ENCODE results near the gene OR4B1.
"Not testable (repeated sequence)": the region's sequence is repeated elsewhere in the genome, so short reads cannot be mapped to it uniquely, and the experiment has no call there.

The OR4B1 gene, protein sequence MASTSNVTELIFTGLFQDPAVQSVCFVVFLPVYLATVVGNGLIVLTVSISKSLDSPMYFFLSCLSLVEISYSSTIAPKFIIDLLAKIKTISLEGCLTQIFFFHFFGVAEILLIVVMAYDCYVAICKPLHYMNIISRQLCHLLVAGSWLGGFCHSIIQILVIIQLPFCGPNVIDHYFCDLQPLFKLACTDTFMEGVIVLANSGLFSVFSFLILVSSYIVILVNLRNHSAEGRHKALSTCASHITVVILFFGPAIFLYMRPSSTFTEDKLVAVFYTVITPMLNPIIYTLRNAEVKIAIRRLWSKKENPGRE

DNA sequence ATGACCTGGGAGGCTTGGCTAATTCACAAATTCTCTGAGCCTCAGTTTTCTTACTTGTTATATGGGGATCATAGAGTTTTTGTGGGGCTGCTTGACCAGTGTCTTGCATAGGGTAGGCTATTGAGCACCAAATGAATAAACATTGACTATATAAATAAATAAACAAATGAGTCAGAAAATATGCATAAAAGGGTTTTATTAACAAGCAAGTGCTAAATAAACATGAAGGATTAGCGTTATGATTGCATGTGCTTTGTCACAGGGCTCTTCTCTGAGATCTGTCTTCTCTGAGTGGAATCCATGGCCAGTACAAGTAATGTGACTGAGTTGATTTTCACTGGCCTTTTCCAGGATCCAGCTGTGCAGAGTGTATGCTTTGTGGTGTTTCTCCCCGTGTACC lies at the start of gene OR4B1:
TSS of gene OR4B1 (plus strand) at position 301 of the 400 bp plus-strand sequence. CDS start at position 301, 0 bp downstream.
- DNase-seq, result no peak

DNA sequence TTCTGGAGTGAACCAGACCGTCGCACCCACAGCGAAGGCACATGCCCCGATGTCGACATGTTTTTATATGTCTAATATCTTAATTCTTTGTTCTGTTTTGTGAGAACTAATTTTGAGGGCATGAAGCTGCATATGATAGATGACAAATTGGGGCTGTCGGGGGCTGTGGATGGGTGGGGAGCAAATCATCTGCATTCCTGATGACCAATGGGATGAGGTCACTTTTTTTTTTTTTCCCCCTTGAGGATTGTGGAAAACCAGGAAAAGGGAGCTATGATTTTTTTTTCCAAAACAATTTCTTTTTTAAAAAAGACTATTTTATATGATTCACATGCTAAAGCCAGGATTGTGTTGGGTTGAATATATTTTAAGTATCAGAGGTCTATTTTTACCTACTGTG lies 49.2 kb upstream of the OR4B1 start:
- DNase-seq, result no peak

DNA sequence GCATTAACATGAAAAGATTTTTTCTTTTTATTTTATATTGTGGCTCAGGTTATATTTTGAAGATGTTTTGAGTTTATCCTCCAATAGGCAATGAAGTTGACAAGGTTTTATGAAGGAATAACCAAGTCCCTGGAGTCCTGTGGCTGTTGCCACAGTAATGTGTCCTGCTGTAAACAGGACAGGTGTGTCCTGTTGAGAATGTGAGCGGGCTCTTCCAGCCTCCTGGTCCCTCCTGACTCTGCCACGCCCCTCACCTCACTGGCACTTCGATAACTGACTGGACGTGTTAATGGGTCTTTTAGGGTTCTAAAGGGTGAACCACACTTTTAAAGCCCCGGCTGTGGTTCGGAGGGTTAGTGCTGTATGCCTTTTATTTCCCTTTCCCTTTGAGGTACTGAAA lies 47.8 kb upstream of the OR4B1 start:
- no peak for DNase-seq

DNA sequence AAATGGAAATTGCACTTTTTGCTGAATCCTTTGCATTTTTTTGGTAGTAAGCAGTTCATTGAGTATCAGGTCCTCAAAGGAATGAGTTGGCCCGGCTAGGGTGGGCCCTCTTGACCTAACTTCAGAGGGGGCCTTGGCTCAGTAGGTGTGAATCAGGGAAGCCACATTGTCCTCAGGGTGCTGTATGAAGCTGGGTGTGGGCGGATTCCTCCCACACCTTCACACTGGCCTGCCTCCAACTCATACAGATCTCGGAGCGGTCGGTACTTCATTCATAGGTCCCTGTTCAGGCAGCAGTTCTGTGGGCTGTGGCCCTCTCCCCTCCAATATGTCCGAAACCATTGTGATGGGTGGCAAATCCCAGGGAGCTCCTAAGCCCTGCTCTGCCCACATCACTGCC lies 47.4 kb upstream of the OR4B1 start:
- no peak for DNase-seq

DNA sequence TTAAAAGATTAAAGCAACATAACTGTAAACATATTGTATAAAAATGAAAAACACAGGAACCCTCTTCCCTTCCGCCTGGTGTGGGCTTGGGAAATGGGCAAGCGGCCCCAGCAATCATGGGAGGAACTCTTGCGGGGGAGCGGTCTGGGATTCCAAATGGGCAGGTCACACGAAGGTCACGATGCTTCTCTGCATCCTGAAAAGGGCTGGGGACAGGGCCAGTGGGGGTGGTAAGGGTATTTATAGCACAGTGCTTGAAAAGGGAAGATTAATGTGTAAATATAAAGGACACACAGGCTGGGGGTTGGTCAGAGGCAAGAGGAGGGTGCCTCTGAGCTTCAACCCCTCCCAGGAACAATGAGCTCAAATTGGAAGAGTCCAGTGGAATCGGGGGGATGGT lies 46.9 kb upstream of the OR4B1 start:
- no peak for DNase-seq

DNA sequence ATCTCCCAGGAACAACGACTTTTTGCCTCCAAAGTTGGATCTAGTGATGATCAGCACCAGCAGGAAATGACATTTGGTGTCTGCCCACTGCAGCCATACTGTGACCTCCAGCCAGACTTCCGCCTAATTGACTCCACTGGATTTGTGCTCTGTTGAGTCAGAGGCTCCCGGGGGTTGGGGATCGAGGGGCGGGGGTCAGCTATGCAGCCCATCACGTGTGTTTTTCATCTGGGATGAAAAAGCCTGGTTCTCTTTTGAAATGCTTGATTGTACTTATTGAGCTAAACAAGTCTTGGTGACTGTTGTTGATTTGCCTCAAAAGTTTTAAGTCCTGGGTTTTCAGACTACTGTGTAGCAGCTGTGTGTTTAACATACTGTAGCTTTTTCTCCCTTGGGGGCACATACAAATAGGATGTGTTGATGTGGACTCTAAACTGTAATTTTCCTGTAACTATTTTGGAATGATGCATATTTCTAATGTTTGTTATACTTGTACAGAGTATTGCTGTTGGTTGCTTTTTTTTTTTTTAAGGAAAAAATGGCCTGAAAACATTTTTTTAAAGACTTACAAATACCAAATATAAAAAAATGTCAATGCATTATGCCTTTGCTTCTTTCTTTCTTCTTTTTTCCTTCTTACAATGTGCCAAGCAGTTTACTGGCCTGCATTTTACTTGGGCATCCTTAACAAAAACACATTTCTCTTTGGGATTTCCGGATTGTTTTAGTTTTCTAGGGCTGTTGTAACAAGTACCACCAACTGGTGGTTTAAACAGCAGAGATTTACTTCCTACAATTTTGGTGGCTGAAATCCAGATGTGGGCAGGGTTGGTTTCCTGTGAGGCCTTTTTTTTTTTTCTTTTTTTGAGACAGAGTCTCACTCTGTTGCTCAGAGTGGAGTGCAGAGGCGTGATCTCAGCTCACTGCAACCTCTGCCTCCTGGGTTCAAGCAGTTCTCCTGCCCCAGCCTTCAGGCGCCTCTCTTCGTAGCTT lies 46.1 kb upstream of the OR4B1 start:
- no peak for DNase-seq

DNA sequence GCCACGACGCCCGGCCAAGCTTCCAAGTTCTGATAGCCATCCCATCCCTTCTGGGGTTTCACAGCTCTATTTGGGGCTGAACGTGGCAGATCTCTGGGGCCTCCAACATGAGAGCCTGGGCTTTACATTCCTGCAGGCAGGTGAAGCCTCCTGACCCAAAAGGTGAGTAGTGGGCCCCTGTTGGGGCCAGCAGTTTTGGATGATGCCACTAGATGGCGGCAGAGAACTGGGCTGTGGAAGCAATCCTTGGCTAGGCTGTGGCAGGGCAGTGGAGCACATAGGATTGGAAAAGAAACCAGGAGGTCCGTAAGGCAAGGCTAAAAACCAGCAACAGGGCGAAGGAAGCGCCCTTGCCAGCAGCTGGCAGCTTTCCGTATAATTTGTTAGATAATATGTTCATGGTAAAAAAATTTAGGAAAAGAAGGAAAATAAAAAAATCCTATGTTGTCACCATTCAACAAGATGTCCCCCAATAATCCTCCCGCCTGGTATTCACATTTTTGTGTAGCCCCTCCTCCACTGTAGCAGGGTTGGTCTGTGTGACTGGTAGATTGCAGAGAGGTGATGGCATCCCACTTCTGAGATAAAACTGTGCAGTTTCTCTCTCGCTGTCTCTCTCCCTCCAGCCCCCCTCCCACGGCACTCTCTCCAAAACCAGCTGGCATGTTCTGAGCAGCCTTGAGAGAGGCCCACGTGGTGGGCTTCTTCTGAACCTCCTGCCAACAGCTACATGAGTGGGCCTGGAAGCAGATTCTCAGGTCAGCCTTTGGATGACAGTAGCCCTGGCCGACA lies 43.6 kb upstream of the OR4B1 start:
- peak; percentile 72 for DNase-seq

DNA sequence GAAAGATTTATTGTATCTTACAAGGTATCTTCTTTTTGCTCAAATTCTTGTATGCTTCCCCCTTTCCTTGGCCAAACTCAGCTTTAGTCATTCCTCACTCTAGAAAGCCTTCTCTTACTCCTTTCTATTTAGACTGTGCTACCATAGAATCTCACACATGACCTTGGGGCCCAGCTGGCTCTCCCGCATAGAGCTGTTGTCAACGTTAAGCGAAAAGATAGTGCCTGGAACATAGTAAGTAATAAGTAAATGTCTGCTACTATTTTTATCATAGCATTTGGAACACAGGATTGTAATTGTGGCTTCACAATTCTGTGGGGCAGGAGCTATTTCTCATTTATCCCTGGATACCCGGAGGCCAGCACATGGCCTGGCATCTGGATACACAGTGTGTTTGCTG lies 38.9 kb upstream of the OR4B1 start:
- no peak for DNase-seq

DNA sequence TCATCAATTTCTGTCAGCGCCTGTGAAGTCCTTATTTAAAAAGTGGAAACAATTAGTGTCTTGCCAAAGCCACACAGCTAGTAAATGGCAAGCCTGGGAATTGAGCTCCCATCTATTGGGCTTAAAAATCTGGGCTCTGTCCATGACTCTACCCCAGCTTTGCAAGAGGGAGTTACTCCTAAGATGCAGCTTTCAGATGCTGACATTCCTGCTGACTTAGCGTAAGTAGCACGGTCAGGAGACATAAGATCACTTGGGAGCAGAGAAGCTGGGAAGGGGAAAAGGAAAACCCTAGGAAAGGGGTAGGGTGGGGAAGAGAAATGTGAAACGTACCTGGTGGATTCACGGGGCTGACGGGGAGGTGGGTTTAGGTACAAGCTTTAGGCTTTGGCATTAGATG lies 36.0 kb upstream of the OR4B1 start:
- no peak for DNase-seq

DNA sequence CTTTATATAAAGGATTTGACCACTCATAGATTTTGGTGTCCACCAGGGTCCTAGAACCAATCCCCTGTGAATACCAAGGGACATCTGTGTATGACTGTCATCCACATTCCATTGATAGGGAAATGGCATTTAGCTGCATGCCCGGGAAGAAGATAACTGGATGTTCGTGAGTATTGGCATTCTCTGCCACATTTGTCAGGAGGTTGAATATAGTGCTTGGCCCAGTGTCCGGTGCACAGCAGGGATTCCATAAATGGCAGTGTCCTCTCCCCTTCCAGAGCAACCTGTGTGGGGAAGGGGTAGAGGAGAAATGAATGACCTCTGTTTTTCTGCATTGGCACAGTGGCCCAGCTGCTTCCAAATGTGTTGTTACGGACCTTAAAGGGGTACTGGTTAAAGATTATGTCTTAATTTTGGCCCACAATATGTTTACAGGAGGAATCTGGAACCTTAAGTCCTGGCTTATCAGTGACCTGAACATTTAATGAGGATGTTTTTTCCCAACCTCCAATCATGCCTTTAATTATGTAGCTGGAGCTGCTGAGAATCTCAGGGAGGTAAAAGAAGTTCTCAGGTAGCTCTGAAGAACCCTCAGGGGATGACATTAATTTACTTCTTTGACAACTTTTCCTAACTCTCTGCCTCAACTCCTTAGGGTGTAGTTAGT lies 33.6 kb upstream of the OR4B1 start:
- DNase-seq, result no peak

DNA sequence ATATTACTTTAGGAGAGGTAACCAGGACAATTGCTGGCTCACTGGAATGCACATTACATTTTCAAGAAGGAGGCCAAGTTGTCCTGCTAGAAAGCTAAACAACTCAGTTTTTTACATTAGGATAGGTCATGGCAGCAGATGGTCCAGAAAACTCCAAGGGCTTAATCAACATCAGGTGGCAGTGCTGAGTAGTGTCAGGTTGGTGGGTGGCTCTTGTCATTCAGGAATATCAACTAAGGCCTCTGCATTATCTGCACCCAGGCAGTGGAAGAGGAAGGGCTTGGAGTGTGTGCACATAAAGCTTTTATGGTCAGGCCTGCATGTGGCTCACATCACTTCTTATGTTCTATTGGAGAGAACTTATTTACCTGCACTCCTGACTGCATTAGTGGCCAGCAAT lies 32.2 kb upstream of the OR4B1 start:
- DNase-seq, result peak; percentile 26

DNA sequence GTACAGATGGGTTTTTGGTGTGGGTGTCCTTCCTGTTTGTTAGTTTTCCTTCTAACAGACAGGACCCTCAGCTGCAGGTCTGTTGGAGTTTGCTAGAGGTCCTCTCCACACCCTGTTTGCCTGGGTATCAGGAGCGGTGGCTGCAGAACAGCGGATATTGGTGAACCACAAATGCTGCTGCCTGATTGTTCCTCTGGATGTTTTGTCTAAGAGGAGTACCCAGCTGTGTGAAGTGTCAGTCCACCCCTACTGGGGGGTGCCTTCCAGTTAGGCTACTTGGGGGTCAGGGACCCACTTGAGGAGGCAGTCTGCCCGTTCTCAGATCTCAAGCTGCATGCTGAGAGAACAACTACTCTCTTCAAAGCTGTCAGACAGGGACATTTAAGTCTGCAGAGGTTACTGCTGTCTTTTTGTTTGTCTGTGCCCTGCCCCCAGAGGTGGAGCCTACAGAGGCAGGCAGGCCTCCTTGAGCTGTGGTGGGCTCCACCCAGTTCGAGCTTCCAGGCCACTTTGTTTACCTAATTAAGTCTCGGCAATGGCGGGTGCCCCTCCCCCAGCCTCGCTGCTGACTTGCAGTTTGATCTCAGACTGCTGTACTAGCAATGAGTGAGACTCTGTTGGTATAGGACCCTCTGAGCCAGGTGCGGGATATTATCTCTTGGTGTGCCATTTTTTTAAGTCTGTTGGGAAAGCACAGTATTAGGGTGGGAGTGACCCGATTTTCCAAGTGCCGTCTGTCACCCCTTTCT lies 25.5 kb upstream of the OR4B1 start:
- peak; percentile 18 for DNase-seq

DNA sequence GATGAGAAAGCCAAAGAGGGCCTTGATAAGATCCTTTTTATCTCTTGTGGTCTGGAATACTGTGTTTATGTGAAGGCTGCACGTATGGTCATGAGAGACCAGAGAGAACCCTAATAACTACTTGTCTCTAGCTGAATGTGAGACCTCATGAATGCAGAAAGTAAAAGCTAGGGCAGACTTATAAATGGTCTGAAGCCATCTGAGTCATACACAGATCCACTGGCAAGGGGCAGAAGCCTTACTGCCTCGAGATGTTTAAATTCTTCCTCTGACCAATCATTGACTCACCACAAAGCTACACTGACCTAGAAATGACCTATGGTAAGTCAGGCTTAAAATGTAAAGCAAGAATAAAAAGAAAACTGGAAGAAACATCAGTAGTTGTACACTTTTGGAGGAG lies 22.7 kb upstream of the OR4B1 start:
- no peak for DNase-seq

DNA sequence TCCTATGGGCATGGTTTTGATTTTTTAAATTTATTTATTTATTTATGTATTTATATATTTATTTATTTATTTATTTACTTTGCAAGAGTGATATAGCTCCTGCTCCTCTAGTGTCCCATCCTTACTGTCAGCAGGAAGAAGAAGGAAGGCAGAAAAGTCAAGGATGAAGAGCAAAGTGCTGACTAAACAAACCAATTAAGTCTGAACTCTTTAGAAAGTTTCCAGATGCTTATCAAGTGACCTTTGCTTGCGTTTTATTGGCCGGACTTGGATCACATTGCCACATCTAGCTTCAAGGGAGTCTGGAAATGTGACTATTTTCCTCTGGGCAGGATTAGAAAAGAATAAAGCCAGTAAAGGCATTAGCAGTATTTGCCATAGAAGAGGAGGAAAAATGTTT lies 8.7 kb upstream of the OR4B1 start:
- no peak for DNase-seq

DNA sequence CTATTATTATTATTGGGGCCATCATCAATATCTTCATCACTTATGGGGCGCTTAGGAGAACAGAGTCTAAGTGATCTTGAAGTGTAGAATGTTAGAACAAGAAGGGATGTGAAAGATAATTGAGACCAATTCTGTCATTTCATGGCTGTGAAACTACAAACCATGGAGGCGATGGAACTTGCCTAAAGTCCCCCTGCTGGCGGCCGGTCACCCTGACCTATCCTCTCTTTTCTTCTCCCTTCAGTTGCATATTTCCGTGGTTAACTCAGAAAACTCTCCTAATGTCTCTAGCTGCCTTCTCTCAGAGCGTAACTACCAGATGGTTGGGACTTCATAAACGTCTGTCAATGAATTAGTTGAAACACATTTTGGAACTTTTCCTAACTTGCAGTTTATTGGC lies 6.6 kb upstream of the OR4B1 start:
- DNase-seq, result peak; percentile 1

DNA sequence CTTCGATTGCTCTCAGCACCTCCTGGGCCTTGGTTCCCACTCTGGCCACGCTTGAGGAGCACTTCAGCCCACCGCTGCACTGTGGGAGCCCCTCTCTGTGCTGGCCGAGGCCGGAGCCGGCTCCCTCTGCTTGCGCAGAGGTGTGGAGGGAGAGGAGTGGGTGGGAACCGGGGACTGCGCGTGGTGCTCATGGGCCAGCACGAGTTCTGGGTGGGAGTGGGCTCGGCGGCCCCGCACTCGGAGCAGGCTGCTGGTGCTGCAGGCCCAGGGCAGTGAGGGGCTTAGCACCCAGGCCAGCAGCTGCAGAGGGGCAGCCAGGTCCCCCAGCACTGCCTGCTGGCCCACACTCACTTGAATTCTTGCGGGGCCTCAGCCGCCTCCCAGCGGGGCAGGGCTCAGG lies 12.2 kb downstream of the OR4B1 start:
- DNase-seq, result no peak

DNA sequence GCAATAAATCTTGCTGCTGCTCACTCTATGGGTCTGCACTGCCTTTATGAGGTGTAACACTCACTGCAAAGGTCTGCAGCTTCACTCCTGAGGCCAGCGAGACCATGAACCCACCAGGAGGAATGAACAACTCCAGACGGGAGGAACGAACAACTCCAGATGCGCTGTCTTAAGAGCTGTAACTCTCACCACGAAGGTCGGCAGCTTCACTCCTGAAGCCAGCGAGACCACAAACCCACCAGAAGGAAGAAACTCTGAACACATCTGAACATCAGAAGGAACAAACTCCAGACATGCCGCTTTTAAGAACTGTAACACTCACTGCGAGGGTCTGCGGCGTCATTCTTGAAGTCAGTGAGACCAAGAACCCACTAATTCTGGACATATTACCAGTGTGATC lies 13.4 kb downstream of the OR4B1 start:
- not testable (repeated sequence) for DNase-seq

DNA sequence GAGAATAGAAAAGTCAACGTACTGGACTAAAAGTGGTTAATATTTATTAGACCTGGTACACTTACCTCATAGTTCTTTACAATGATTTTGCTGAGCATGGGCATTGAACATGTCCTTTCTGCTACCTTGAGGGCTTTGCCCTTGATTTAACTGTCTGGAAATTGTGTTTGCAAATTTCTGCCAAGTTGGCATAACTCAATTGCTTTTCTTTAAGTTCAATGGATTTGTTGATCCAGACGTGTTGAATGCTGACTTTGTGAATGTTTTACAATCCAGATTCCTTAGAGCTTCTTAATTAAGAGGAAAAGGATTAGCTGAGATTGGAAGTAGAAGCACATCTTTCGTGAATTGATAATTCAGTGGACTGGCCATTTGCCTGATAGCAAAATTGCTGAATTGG lies 21.1 kb downstream of the OR4B1 start:
- DNase-seq, result no peak

DNA sequence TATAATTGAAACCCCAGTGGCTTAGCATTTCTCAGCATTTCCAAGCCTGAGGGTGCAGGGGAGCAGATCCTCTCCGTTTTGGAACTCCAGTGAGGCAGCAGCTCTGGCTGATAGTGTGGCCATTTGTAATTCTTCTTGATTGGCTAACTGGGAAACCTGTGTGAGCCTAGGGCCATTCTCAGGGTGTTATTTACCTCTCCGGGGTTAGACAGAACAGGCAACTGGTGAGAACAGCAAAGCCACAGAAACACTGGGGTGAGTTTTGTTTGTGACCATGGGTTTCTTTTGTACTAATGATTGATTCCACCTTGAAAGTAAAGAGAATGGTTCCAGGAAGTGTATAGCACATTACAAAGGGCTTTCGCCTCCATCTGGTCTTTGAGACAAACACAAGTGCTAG lies 25.9 kb downstream of the OR4B1 start:
- no peak for DNase-seq

DNA sequence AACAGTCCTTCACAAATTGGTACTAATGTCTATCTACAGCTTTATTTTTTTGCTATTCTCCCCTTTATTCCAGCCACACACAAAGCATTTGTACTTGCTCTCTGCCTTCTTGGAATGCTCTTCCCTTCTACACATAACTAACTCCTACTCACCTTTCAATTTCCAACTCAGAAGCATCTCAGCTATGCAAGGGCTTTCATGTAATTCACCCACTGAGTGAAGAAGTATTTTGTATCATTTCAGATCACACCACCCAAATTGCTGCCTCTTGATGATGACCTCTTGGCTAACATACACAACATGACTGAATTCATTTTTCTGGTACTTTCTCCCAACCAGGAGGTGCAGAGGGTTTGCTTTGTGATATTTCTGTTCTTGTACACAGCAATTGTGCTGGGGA lies 28.2 kb downstream of the OR4B1 start, which contains the start of gene OR4X2:
TSS of gene OR4X2 (plus strand) at position 301 of the 400 bp plus-strand sequence. CDS start at position 301, 0 bp downstream.
- no peak for DNase-seq

DNA sequence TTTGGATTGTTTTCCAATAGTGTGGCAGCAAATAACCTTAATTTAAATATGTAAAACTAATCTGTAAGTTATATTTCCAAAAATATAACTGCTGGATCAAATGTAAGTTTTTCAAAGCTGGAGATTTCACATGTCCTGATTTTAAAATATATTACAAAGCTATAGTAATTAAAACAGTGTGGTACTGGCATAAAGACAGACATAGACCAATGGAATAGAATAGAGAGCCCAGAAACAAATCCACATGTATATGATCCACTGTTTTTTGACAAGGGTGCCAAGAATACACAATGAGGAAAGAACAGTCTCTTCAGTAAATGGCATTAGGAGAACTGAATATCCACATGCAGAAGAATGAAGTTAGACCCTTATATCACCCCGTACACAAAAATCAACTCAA lies 32.3 kb downstream of the OR4B1 start:
- no peak for DNase-seq

DNA sequence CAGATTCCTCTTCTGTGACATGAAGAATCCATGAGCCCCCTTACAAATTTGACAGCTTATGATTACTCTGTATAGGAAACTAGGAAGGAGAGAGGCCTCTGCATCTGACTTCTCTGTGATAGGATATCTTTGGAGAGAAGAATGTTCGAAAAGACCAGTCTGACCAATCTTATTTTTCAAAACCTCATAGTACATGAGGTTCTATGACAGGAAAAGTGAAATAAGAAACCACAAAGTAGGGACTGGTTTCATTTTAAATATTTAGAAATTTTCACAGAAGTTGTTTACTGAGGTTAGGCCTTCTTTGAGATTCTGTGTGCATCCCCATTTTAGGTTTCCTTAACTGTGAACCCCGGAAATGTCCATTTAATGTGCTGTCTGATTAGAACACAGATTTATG lies 45.0 kb downstream of the OR4B1 start:
- DNase-seq, result no peak

Data from NCI-H82 (cell line).